Uterus (tissue), 4 donors: ENCODE results near the gene GABPB2. TPM values are rescaled to one million over a fixed set of nuclear protein-coding genes. Genes with fewer than 3 reads are reported as not detected.

ENCODE experiments used
- DNase-seq, 2 donors: peaks; one replicate each; pipeline ENCODE4 v3.0.0-alpha.2; 2019 to 2020
- H3K27ac ChIP-seq, 2 donors: fragments of 200-600 bp; sonication (generic); 1 replicate in 1 of 2; 2 replicates in 1 of 2; pipeline ENCODE4 v1.5.1; 2016 to 2018
- H3K27me3 ChIP-seq, 2 donors: fragments of 200-600 bp; sonication (generic); one replicate each; pipeline ENCODE4 v1.5.1; 2018 to 2019; ENCODE audit warnings: control low read depth in 1 of 2
- H3K36me3 ChIP-seq, 2 donors: fragments of 200-600 bp; sonication (generic); one replicate each; pipeline ENCODE4 v1.5.1; 2019; ENCODE audit warnings: control low read depth in 1 of 2
- H3K4me1 ChIP-seq, 2 donors: fragments of 200-600 bp; sonication (generic); one replicate each; pipeline ENCODE4 v1.5.1; 2018 to 2019; ENCODE audit warnings: control low read depth in 1 of 2
- H3K4me3 ChIP-seq, 2 donors: fragments of 200-600 bp; sonication (generic); 1 replicate in 1 of 2; 2 replicates in 1 of 2; pipeline ENCODE4 v1.5.1; 2018 to 2019; ENCODE audit warnings: mild to moderate bottlenecking in 1 of 2
- H3K9me3 ChIP-seq, 2 donors: fragments of 200-600 bp; sonication (generic); one replicate each; pipeline ENCODE4 v1.5.1; 2019; ENCODE audit warnings: control low read depth in 1 of 2
- POLR2A ChIP-seq, 2 donors: fragments of 450-650 bp; IDR thresholded peaks; one replicate each; pipeline ENCODE4 v1.6.1; 2016; ENCODE audit warnings: antibody characterized with exemption in 2 of 2, mild to moderate bottlenecking in 1 of 2, moderate library complexity in 1 of 2
- intact Hi-C: fragments of 100-400 bp; cut with DNase I; formaldehyde crosslinking; loops from one replicate; pipeline ENCODE4 v1.15.1; 2023; ENCODE audit warnings: low total_unique reads
- total RNA-seq, 4 donors: library from RNA; depleted of rRNA in 3 of 4; stranded (reverse); fragments of >200 nt in 3 of 4; gene quantifications; one replicate each; pipeline versions ENCODE4 v1.1.0 to v1.2.4, GENCODE V29; 2014 to 2023
- TF ChIP-seq, protein P1 (sequence below), 4 experiments: fragments of 200-600 bp in 2 of 4; fragments of 450-650 bp in 2 of 4; sonication (generic) in 2 of 4; IDR thresholded peaks; one replicate each; pipeline ENCODE4 v1.5.1; 2016 to 2019; ENCODE audit warnings: antibody characterized with exemption in 4 of 4, mild to moderate bottlenecking in 2 of 4, moderate library complexity in 1 of 4
- donor health status: DM: yes; HTN: yes; CAD: no.

The GABPB2 gene
- total RNA-seq, 4 donors from 2014 or later, result 7.4 to 285 (median 21.2) TPM

DNA sequence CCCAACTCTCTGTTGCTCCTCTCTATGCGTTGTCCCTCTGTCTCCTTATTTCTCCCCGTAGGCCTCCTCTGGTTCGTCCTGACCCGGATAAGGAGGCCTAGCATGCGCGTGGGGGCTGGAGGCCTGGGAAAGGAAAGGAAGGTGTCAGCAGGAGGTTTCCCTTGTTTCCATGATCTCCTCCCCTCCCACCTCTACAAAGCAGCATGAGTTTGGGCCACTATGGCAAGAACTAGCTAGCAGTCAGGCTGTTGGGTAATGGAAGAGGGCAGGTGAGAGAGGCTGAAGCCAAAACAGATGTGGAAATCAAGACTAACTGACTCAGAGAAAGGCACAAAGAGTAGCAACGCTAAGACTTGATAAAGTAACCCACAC lies 76.6 kb downstream of the GABPB2 start:
- no peaks in the 10 kb centered on the region for H3K9me3 ChIP-seq
- H3K4me1 ChIP-seq, result peaks cover 5 to 12% of the 10 kb centered on the region in 2 donors
- H3K36me3 ChIP-seq, result no peaks in the 10 kb centered on the region
- H3K27me3 ChIP-seq, result no peaks in the 10 kb centered on the region
- H3K27ac ChIP-seq, result peak overlapping the region; percentile 89
- peak overlapping the region; percentile 93 to 98 for H3K4me3 ChIP-seq
- no peak for TF ChIP-seq POLR2A (IDR thresholded peaks at IDR 0.05)
- TF ChIP-seq, protein P1, sequence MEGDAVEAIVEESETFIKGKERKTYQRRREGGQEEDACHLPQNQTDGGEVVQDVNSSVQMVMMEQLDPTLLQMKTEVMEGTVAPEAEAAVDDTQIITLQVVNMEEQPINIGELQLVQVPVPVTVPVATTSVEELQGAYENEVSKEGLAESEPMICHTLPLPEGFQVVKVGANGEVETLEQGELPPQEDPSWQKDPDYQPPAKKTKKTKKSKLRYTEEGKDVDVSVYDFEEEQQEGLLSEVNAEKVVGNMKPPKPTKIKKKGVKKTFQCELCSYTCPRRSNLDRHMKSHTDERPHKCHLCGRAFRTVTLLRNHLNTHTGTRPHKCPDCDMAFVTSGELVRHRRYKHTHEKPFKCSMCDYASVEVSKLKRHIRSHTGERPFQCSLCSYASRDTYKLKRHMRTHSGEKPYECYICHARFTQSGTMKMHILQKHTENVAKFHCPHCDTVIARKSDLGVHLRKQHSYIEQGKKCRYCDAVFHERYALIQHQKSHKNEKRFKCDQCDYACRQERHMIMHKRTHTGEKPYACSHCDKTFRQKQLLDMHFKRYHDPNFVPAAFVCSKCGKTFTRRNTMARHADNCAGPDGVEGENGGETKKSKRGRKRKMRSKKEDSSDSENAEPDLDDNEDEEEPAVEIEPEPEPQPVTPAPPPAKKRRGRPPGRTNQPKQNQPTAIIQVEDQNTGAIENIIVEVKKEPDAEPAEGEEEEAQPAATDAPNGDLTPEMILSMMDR (IDR thresholded peaks at IDR 0.05), result no peak
- intact Hi-C loops, result no loop called here
- DNase-seq, result peak; percentile 42 to 54

GRCh38 chr1:151147665-151148064 lies 77.1 kb downstream of the GABPB2 start:
- no peak for DNase-seq
- Histone ChIP-seq H3K27me3 (no peaks in the 10 kb centered on the region), H3K27ac (peak overlapping the region; percentile 89), H3K9me3 (no peaks in the 10 kb centered on the region), H3K4me1 (peaks cover 5 to 12% of the 10 kb centered on the region in 2 donors), H3K4me3 (no peak overlapping the region), H3K36me3 (no peaks in the 10 kb centered on the region)
- TF ChIP-seq, protein P1 (IDR thresholded peaks at IDR 0.05), result no peak
- no peak for TF ChIP-seq POLR2A (IDR thresholded peaks at IDR 0.05)
- intact Hi-C loops, result no loop called here

DNA sequence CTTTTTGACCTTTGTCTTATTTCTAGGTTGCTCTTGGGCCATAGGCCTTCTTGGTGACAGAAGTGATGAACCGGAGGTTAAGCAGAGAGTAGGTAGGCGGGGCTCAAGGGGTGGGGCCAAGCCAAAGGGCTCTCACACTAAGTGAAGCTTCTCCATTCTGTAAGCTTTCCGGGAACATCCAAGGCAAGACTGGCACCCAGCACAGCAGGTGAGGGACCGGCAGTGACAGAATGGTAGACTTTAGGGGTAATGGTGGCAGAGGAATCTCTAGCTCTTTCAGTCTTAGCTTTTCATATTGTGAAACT lies 85.9 kb downstream of the GABPB2 start, which contains the start of gene TNFAIP8L2:
Gene TNFAIP8L2 (plus strand): TSS at position 135 of the 305 bp plus-strand sequence. CDS start 2,049 bp downstream, outside the sequence.
- Histone ChIP-seq H3K27me3 (no peaks in the 10 kb centered on the region), H3K9me3 (no peaks in the 10 kb centered on the region), H3K4me1 (no peaks in the 10 kb centered on the region), H3K4me3 (no peak within 1 kb of the TSS), H3K27ac (no peak within 1 kb of the TSS), H3K36me3 (no peaks in the 10 kb centered on the region)
- no peak for DNase-seq
- no peak for TF ChIP-seq POLR2A (IDR thresholded peaks at IDR 0.05)
- TF ChIP-seq, protein P1 (IDR thresholded peaks at IDR 0.05), result no peak
- intact Hi-C loops, result loop anchor here (10.0 kb wide), 1 partner anchor 52 kb away; no protein-coding TSS in a partner anchor

GRCh38 chr1:151157067-151157531 lies 86.5 kb downstream of the GABPB2 start:
- no peaks in the 10 kb centered on the region for H3K36me3 ChIP-seq

DNA sequence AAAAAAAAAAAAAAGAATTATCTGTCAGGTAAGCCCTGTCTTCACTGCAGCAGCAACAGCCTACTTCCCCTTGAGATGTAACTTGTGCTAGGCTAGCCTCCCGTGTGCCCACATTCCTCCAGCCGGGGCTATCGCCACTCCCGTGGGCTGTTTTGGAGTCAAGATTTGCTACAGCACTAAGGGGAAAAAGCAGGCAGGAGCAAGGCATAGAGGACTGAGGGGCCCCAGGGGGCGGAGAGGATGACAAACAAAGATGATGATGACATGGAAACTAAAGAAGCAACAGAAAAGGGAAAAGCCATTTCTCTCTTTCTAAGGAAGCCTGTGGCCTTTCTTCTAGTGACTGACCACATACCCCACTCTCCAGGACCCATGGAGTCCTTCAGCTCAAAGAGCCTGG lies 87.8 kb downstream of the GABPB2 start:
- TF ChIP-seq POLR2A (IDR thresholded peaks at IDR 0.05), result no peak
- TF ChIP-seq, protein P1 (IDR thresholded peaks at IDR 0.05), result no peak
- no peaks in the 10 kb centered on the region for H3K27me3 ChIP-seq
- no peaks in the 10 kb centered on the region for H3K4me1 ChIP-seq
- H3K36me3 ChIP-seq, result no peaks in the 10 kb centered on the region
- H3K9me3 ChIP-seq, result no peaks in the 10 kb centered on the region
- H3K4me3 ChIP-seq, result no peak overlapping the region
- intact Hi-C loops, result loop anchor here (10.0 kb wide), 1 partner anchor 54 kb away; no protein-coding TSS in a partner anchor
- no peak overlapping the region for H3K27ac ChIP-seq
- no peak for DNase-seq

More at GRCh38 chr1:151157067-151157531, 86.5 kb downstream of the GABPB2 start:
- Histone ChIP-seq H3K4me1 (no peaks in the 10 kb centered on the region), H3K27ac (no peak overlapping the region), H3K9me3 (no peaks in the 10 kb centered on the region), H3K27me3 (no peaks in the 10 kb centered on the region), H3K4me3 (no peak overlapping the region)
- no peak for DNase-seq
- no peak for TF ChIP-seq POLR2A (IDR thresholded peaks at IDR 0.05)
- TF ChIP-seq, protein P1 (IDR thresholded peaks at IDR 0.05), result no peak
- intact Hi-C loops, result loop anchor here (10.0 kb wide), 1 partner anchor 52 kb away; no protein-coding TSS in a partner anchor
